PFSK-1 (cell line): ENCODE results near the gene DLGAP1.
A peak's percentile ranks its signal among the peaks of the same experiment; 100 is the strongest.

Experiments
- FOXP2 ChIP-seq: optimal IDR thresholded peaks from 2 replicates; pipeline ENCODE3; 2011; ENCODE audit warnings: borderline replicate concordance, control low read depth, inconsistent platforms; ENCODE audit not compliant: insufficient read depth; ENCODE audit errors: extremely low read length, extremely low read depth
- POLR2AphosphoS5 ChIP-seq: IDR thresholded peaks from 2 replicates; pipeline ENCODE4 v1.6.1; 2012; ENCODE audit warnings: low read depth, mild to moderate bottlenecking, control low read depth, low read length, moderate library complexity
- REST ChIP-seq, 2 experiments: IDR thresholded peaks; 2 replicates each; pipeline versions ENCODE4 v1.6.1 to v1.8.0; 2011 to 2012; ENCODE audit warnings: low read depth in 2 of 2, low read length in 2 of 2, control low read depth in 1 of 2, inconsistent platforms in 1 of 2, mild to moderate bottlenecking in 1 of 2, moderate library complexity in 1 of 2; ENCODE audit not compliant: insufficient read depth in 1 of 2
- SIN3A ChIP-seq: IDR thresholded peaks from 2 replicates; pipeline ENCODE4 v1.6.1; 2012; ENCODE audit warnings: mild to moderate bottlenecking, low read length, moderate library complexity, borderline replicate concordance; ENCODE audit not compliant: insufficient read depth
- TAF1 ChIP-seq: IDR thresholded peaks from 2 replicates; pipeline ENCODE4 v1.6.1; 2012; ENCODE audit warnings: low read length, control low read depth, borderline replicate concordance; ENCODE audit not compliant: insufficient read depth

Gene DLGAP1

GRCh38 chr18:3494569-3494968 is 960.5 kb downstream of the DLGAP1 start:
- TF ChIP-seq TAF1 (no peak), FOXP2 (no peak), POLR2AphosphoS5 (no peak), SIN3A (no peak), REST (IDR thresholded peaks at IDR 0.05; ENCODE audit: insufficient read depth in 1 of 2, low read depth in 2 of 2, low read length in 2 of 2) (no peak)

- TF ChIP-seq REST (IDR thresholded peaks at IDR 0.05; ENCODE audit: insufficient read depth in 1 of 2, low read depth in 2 of 2, low read length in 2 of 2), result no peak
- TF ChIP-seq POLR2AphosphoS5, result no peak
- no peak for TF ChIP-seq TAF1
Observed at GRCh38 chr18:3494245-3494526, 960.9 kb downstream of the DLGAP1 start.

GRCh38 chr18:3493501-3494244 is 961.4 kb downstream of the DLGAP1 start:
- TF ChIP-seq SIN3A, result no peak; the same call in 1 of the 2 replicates
- 0 out of 2 replicates have a peak, but pooled peaks have one; percentile 16 for TF ChIP-seq POLR2AphosphoS5
- no peak for TF ChIP-seq TAF1

- no peak for TF ChIP-seq POLR2AphosphoS5
- TF ChIP-seq SIN3A, result no peak
- no peak for TF ChIP-seq REST (IDR thresholded peaks at IDR 0.05; ENCODE audit: insufficient read depth in 1 of 2, low read depth in 2 of 2, low read length in 2 of 2)
- TF ChIP-seq FOXP2, result no peak
- no peak for TF ChIP-seq TAF1
Observed at GRCh38 chr18:3492721-3493120, 962.4 kb downstream of the DLGAP1 start.

- TF ChIP-seq SIN3A (no peak), REST (IDR thresholded peaks at IDR 0.05; ENCODE audit: insufficient read depth in 1 of 2, low read depth in 2 of 2, low read length in 2 of 2) (no peak), FOXP2 (no peak)
Observed at GRCh38 chr18:3491981-3492555, 963.0 kb downstream of the DLGAP1 start.
